ENCODE results near the gene COPS9.

The COPS9 gene

GRCh38 chr2:240130393-240131195 is 5.5 kb downstream of the COPS9 start:
- no peak for TF ChIP-seq CTCF (IDR thresholded peaks at IDR 0.05; ENCODE audit: borderline replicate concordance, insufficient read depth, low read depth, low read length)
- H3K4me3 ChIP-seq (ENCODE audit: low read depth, low read length), result no peak overlapping the region

GRCh38 chr2:240129731-240130392 is 6.2 kb downstream of the COPS9 start:
- no peak overlapping the region for H3K4me3 ChIP-seq (ENCODE audit: low read depth, low read length)
- no peak for TF ChIP-seq CTCF (IDR thresholded peaks at IDR 0.05; ENCODE audit: borderline replicate concordance, insufficient read depth, low read depth, low read length)

GRCh38 chr2:240129311-240129710 is 6.8 kb downstream of the COPS9 start:
- TF ChIP-seq CTCF (IDR thresholded peaks at IDR 0.05; ENCODE audit: borderline replicate concordance, insufficient read depth, low read depth, low read length), result no peak
- H3K4me3 ChIP-seq (ENCODE audit: low read depth, low read length), result no peak overlapping the region

GRCh38 chr2:240128608-240129145 is 7.4 kb downstream of the COPS9 start:
- no peak for TF ChIP-seq CTCF (IDR thresholded peaks at IDR 0.05; ENCODE audit: borderline replicate concordance, insufficient read depth, low read depth, low read length)
- H3K4me3 ChIP-seq (ENCODE audit: low read depth, low read length), result no peak overlapping the region

GRCh38 chr2:240127911-240128607 is 8.0 kb downstream of the COPS9 start:
- no peak overlapping the region for H3K4me3 ChIP-seq (ENCODE audit: low read depth, low read length)
- TF ChIP-seq CTCF (IDR thresholded peaks at IDR 0.05; ENCODE audit: borderline replicate concordance, insufficient read depth, low read depth, low read length), result no peak

- TF ChIP-seq CTCF (IDR thresholded peaks at IDR 0.05; ENCODE audit: borderline replicate concordance, insufficient read depth, low read depth, low read length), result no peak
- no peak overlapping the region for H3K4me3 ChIP-seq (ENCODE audit: low read depth, low read length)
These were observed 8.8 kb downstream of the COPS9 start for GRCh38 chr2:240127191-240127750.
